ENCODE data around the gene RTP2. TPM values are rescaled to one million over a fixed set of nuclear protein-coding genes. Genes with fewer than 3 reads are reported as not detected.

The RTP2 gene
- total and polyA plus RNA-seq, 10 of the 15 experiments (the other 5 are each of a cell fraction or from before 2014, with no cell fraction given), result not detected

DNA sequence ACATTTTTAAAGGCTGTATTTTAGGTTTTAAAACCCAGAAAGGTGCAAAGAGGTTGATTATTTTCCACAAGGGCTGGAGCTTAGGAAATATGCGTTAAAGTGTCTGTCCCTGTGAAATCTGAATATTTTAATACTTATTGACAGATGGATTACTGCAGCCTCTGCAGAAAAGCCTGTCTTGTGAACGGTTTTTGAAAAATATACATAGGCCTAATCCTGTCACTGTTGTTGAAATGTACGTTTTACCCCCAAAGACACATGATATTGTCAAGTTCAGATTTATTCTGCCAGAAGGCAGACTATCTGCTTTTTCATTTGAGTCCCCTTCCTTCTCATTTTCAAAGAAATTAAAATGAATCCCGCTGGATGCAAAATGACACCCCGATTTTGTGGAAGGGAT is 45.1 kb upstream of the RTP2 start:
- peaks cover 7 to 13% of the 10 kb centered on the region in 2 experiments for H3K27me3 ChIP-seq (replicated peaks in 1 of 2; ENCODE audit: control insufficient read depth in 2 of 2, insufficient read depth in 2 of 2, low read length in 1 of 2)
- H3K9ac ChIP-seq (ENCODE audit: control insufficient read depth, insufficient read depth, low read length), result no peak overlapping the region
- H3K4me3 ChIP-seq, result no peak overlapping the region
- in situ Hi-C loops (cut with MboI), result no loop called here
- 37% methylated on average over 5 of the region's 5 CpGs for WGBS (ENCODE audit: insufficient coverage, insufficient replicate concordance, low lambda C conversion rate, missing lambda C conversion rate)
- no peak for FAIRE-seq
- no peak for DNase-seq (ENCODE audit: low read depth, low spot score)
- H3K27ac ChIP-seq (ENCODE audit: control insufficient read depth, insufficient read depth), result no peak overlapping the region
- no peak overlapping the region for H2AFZ ChIP-seq (ENCODE audit: control insufficient read depth, low read depth, low read length)
- H3K9me3 ChIP-seq (replicated peaks; ENCODE audit: control insufficient read depth, insufficient read depth, low read length), result no peaks in the 10 kb centered on the region
- intact Hi-C loops (cut with micrococcal nuclease; ENCODE audit: unreplicated experiment), result loop anchor here (5.0 to 10.0 kb wide), 4 partner anchors 155 to 917 kb away; no protein-coding TSS in a partner anchor
- H3K4me1 ChIP-seq (ENCODE audit: control insufficient read depth, insufficient read depth, low read length), result peaks cover 11% of the 10 kb centered on the region
- BruUV-seq (replicated peaks), result no TSS peak
- no peak for TF ChIP-seq POLR2AphosphoS5 (IDR thresholded peaks at IDR 0.05; ENCODE audit: low read length)
- TF ChIP-seq ZNF24 (IDR thresholded peaks at IDR 0.05), result no peak
- TF ChIP-seq E4F1 (IDR thresholded peaks at IDR 0.05; ENCODE audit: borderline replicate concordance, partially characterized antibody), result no peak
- TF ChIP-seq YY1 (IDR thresholded peaks at IDR 0.05; ENCODE audit: low read depth, low read length), result no peak
- no peak for TF ChIP-seq ETV6 (conservative IDR thresholded peaks at IDR 0.05 in 1 of 2, IDR thresholded peaks at IDR 0.05 in 1 of 2; ENCODE audit: borderline replicate concordance in 1 of 2, low read depth in 1 of 2)
- no peak for TF ChIP-seq SPI1 (IDR thresholded peaks at IDR 0.05; ENCODE audit: borderline replicate concordance, insufficient read depth, low read depth, low read length)
- TF ChIP-seq REST (IDR thresholded peaks at IDR 0.05; ENCODE audit: low read depth, low read length), result no peak
- TF ChIP-seq KAT2A (conservative IDR thresholded peaks at IDR 0.05; ENCODE audit: control insufficient read depth, low read depth, low read length), result no peak
- TF ChIP-seq, protein P1, sequence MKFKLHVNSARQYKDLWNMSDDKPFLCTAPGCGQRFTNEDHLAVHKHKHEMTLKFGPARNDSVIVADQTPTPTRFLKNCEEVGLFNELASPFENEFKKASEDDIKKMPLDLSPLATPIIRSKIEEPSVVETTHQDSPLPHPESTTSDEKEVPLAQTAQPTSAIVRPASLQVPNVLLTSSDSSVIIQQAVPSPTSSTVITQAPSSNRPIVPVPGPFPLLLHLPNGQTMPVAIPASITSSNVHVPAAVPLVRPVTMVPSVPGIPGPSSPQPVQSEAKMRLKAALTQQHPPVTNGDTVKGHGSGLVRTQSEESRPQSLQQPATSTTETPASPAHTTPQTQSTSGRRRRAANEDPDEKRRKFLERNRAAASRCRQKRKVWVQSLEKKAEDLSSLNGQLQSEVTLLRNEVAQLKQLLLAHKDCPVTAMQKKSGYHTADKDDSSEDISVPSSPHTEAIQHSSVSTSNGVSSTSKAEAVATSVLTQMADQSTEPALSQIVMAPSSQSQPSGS (IDR thresholded peaks at IDR 0.05; ENCODE audit: low read length), result no peak
- no peak for TF ChIP-seq IRF4 (IDR thresholded peaks at IDR 0.05; ENCODE audit: low read depth, low read length)
- TF ChIP-seq ZBTB33 (IDR thresholded peaks at IDR 0.05), result no peak
- no peak for TF ChIP-seq FOXK2 (IDR thresholded peaks at IDR 0.05)
- TF ChIP-seq RCOR1 (conservative IDR thresholded peaks at IDR 0.05; ENCODE audit: low read depth, low read length), result no peak
- H3K36me3 ChIP-seq (ENCODE audit: control insufficient read depth in 2 of 2, insufficient read depth in 2 of 2, low read length in 1 of 2), result no peaks in the 10 kb centered on the region
- CTCF ChIA-PET, result interaction anchor here (0.6 to 4.8 kb wide), 46 partner anchors 8 to 1213 kb away, joined by 3 to 50 read pairs (median 3); partner anchors contain the start of gene RTP4
- RAD21 ChIA-PET (ENCODE audit: unreplicated experiment), result interaction anchor here (0.6 to 4.1 kb wide), 16 partner anchors 9 to 1294 kb away, joined by 3 to 16 read pairs (median 3); no protein-coding TSS in a partner anchor
- H4K20me1 ChIP-seq (ENCODE audit: control insufficient read depth, insufficient read depth), result no peaks in the 10 kb centered on the region
- H3K4me2 ChIP-seq (ENCODE audit: control insufficient read depth, insufficient read depth), result no peak overlapping the region
- SMC1A ChIA-PET (ENCODE audit: uncharacterized antibody, unreplicated experiment), result interaction anchor here (0.6 to 4.1 kb wide), 40 partner anchors 9 to 1294 kb away, joined by 3 to 27 read pairs (median 3); no protein-coding TSS in a partner anchor
- POLR2A ChIA-PET, result no interaction called here
- no peak for ATAC-seq
- H3K79me2 ChIP-seq (ENCODE audit: control insufficient read depth, insufficient read depth, low read length), result no peaks in the 10 kb centered on the region

Data from GM12878 (cell line).